Neutrophil (primary cell): ENCODE results near the gene STK32C.

ENCODE experiments used
- H3K27ac ChIP-seq: fragments of 200-600 bp; sonication (generic); 2 replicates; pipeline ENCODE4 v1.5.1; 2016; ENCODE audit warnings: mild to moderate bottlenecking, moderate library complexity
- H3K27me3 ChIP-seq: fragments of 200-600 bp; sonication (generic); 2 replicates; pipeline ENCODE4 v1.6.0; 2016; ENCODE audit warnings: mild to moderate bottlenecking
- H3K36me3 ChIP-seq: fragments of 200-600 bp; sonication (generic); 2 replicates; pipeline ENCODE4 v1.5.1; 2017
- H3K4me1 ChIP-seq, 2 experiments: fragments of 200-600 bp in 1 of 2; sonication (generic) in 1 of 2; 1 replicate in 1 of 2; 2 replicates in 1 of 2; pipeline versions ENCODE4 v1.5.1 to v1.6.1; 2013 to 2016; ENCODE audit warnings: low read depth in 1 of 2, low read length in 1 of 2, mild to moderate bottlenecking in 1 of 2, moderate library complexity in 1 of 2; ENCODE audit not compliant: control insufficient read depth in 1 of 2, insufficient read depth in 1 of 2
- H3K4me3 ChIP-seq, 2 experiments: fragments of 200-600 bp in 1 of 2; sonication (generic) in 1 of 2; 1 replicate in 1 of 2; 2 replicates in 1 of 2; pipeline ENCODE4 v1.5.1; 2013 to 2016; ENCODE audit warnings: low read depth in 1 of 2, low read length in 1 of 2, mild to moderate bottlenecking in 1 of 2, moderate library complexity in 1 of 2
- H3K9me3 ChIP-seq: fragments of 200-600 bp; sonication (generic); 2 replicates; pipeline ENCODE4 v1.5.1; 2016
- CTCF ChIP-seq: fragments of 200-600 bp; sonication (generic); IDR thresholded peaks from 2 replicates; pipeline ENCODE4 v1.5.1; 2016; ENCODE audit warnings: antibody characterized with exemption

The STK32C gene

GRCh38 chr10:132237396-132237795 lies 70.4 kb downstream of the STK32C start:
- Histone ChIP-seq H3K4me3 (no peak overlapping the region), H3K4me1 (peaks cover 9 to 16% of the 10 kb centered on the region in 2 experiments), H3K27me3 (peaks cover 50% of the 10 kb centered on the region), H3K9me3 (no peaks in the 10 kb centered on the region), H3K36me3 (no peaks in the 10 kb centered on the region), H3K27ac (no peak overlapping the region)
- no peak for TF ChIP-seq CTCF

GRCh38 chr10:132236881-132237280 lies 70.9 kb downstream of the STK32C start:
- peaks cover 50% of the 10 kb centered on the region for H3K27me3 ChIP-seq
- no peak overlapping the region for H3K27ac ChIP-seq
- H3K4me1 ChIP-seq: peaks cover 15 to 21% of the 10 kb centered on the region in 2 experiments
- no peak for TF ChIP-seq CTCF
- H3K4me3 ChIP-seq: no peak overlapping the region
- H3K9me3 ChIP-seq: no peaks in the 10 kb centered on the region
- no peaks in the 10 kb centered on the region for H3K36me3 ChIP-seq

GRCh38 chr10:132236161-132236560 lies 71.6 kb downstream of the STK32C start:
- H3K36me3 ChIP-seq: no peaks in the 10 kb centered on the region
- H3K4me3 ChIP-seq: no peak overlapping the region
- no peak for TF ChIP-seq CTCF
- peaks cover 57% of the 10 kb centered on the region for H3K27me3 ChIP-seq
- H3K4me1 ChIP-seq: peaks cover 22 to 28% of the 10 kb centered on the region in 2 experiments
- H3K9me3 ChIP-seq: no peaks in the 10 kb centered on the region
- no peak overlapping the region for H3K27ac ChIP-seq

- Histone ChIP-seq H3K27ac (no peak overlapping the region), H3K9me3 (no peaks in the 10 kb centered on the region), H3K27me3 (peaks cover 64% of the 10 kb centered on the region), H3K4me1 (peaks cover 27 to 41% of the 10 kb centered on the region in 2 experiments), H3K36me3 (no peaks in the 10 kb centered on the region), H3K4me3 (no peak overlapping the region)
- no peak for TF ChIP-seq CTCF
Measured at GRCh38 chr10:132234860-132235259, 72.9 kb downstream of the STK32C start.

- no peaks in the 10 kb centered on the region for H3K36me3 ChIP-seq
- no peak overlapping the region for H3K4me3 ChIP-seq
- H3K9me3 ChIP-seq: no peaks in the 10 kb centered on the region
- peaks cover 57% of the 10 kb centered on the region for H3K27me3 ChIP-seq
- H3K27ac ChIP-seq: no peak overlapping the region
- no peak for TF ChIP-seq CTCF
- H3K4me1 ChIP-seq: peaks cover 31 to 49% of the 10 kb centered on the region in 2 experiments
Measured at GRCh38 chr10:132233501-132234085, 74.2 kb downstream of the STK32C start.
